Measurements from ENCODE around the gene FOXL2. TPM values are rescaled to one million over a fixed set of nuclear protein-coding genes. Genes with fewer than 3 reads are reported as not detected.

Gene FOXL2
- total and polyA plus RNA-seq, 9 of the 15 experiments (the other 6 are each of a cell fraction or from before 2014, with no cell fraction given): 0.27 to 22.1 (median 3.2) TPM

- TF ChIP-seq ZNF282 (CRISPR knock-in tag; IDR thresholded peaks at IDR 0.05) (no peak), KLF6 (CRISPR knock-in tag; IDR thresholded peaks at IDR 0.05; ENCODE audit: borderline replicate concordance) (no peak), NONO (IDR thresholded peaks at IDR 0.05; ENCODE audit: low read depth in 2 of 2, low read length in 1 of 2) (no peak; a peak in 1 of 4 replicates), PKNOX1 (IDR thresholded peaks at IDR 0.05) (no peak), MITF (IDR thresholded peaks at IDR 0.05) (no peak), NR2C1 (IDR thresholded peaks at IDR 0.05) (no peak), NR2C1 (tag; IDR thresholded peaks at IDR 0.05) (no peak), SLC30A9 (CRISPR knock-in tag; IDR thresholded peaks at IDR 0.05) (no peak), DDX20 (tag; IDR thresholded peaks at IDR 0.05; ENCODE audit: low read depth) (no peak), BCLAF1 (IDR thresholded peaks at IDR 0.05; ENCODE audit: borderline replicate concordance in 1 of 2, control insufficient read depth in 1 of 2, low read depth in 2 of 2, low read length in 1 of 2) (no peak), MLLT1 (IDR thresholded peaks at IDR 0.05) (no peak), TEAD4 (IDR thresholded peaks at IDR 0.05; ENCODE audit: low read length) (peak; percentile 7; the same call in 1 of the 2 replicates), TEAD4 (CRISPR knock-in tag; IDR thresholded peaks at IDR 0.05; ENCODE audit: borderline replicate concordance) (no peak), ZFP1 (CRISPR knock-in tag; IDR thresholded peaks at IDR 0.05) (no peak)
- TF ChIP-seq, protein P1, sequence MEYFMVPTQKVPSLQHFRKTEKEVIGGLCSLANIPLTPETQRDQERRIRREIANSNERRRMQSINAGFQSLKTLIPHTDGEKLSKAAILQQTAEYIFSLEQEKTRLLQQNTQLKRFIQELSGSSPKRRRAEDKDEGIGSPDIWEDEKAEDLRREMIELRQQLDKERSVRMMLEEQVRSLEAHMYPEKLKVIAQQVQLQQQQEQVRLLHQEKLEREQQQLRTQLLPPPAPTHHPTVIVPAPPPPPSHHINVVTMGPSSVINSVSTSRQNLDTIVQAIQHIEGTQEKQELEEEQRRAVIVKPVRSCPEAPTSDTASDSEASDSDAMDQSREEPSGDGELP (CRISPR knock-in tag; IDR thresholded peaks at IDR 0.05; ENCODE audit: borderline replicate concordance): peak; percentile 39; the same call in 1 of the 2 replicates
- TF ChIP-seq, protein P2, sequence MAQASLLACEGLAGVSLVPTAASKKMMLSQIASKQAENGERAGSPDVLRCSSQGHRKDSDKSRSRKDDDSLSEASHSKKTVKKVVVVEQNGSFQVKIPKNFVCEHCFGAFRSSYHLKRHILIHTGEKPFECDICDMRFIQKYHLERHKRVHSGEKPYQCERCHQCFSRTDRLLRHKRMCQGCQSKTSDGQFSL (CRISPR knock-in tag; IDR thresholded peaks at IDR 0.05): no peak; the same call in 1 of the 2 replicates
- TF ChIP-seq, protein P2 (tag; IDR thresholded peaks at IDR 0.05): no peak; a peak in 1 of 4 replicates
These were observed 951 bp downstream of the FOXL2 start (continued) for GRCh38 chr3:138945709-138946662.
